H1 (cell line): ENCODE results near the gene PSMF1. TPM values are rescaled to one million over a fixed set of nuclear protein-coding genes. Genes with fewer than 3 reads are reported as not detected.

Experiments
- CTCF ChIA-PET: fragments of 300-600 bp; sonication (Branson Sonifier 250); formaldehyde crosslinking; loops from one replicate; lab custom pipeline; 2021; ENCODE audit not compliant: partially characterized antibody; lab: Charles Lee
- POLR2A ChIA-PET: fragments of 300-600 bp; sonication (Branson Sonifier 250); formaldehyde crosslinking; loops from one replicate; lab custom pipeline; 2021; ENCODE audit warnings: inconsistent platforms; ENCODE audit not compliant: partially characterized antibody; lab: Charles Lee
- DNase-seq, 2 experiments: peaks; one replicate each; pipeline versions ENCODE4 v3.0.0 to v3.0.0-alpha.2; 2010 to 2022; ENCODE audit warnings: low spot score in 2 of 2, low read depth in 1 of 2, mixed read lengths in 1 of 2
- FAIRE-seq: peaks from 2 replicates; lab custom pipeline; 2011; peaks lifted over from hg19 to GRCh38; lab: Jason Lieb, UNC
- H2AFZ ChIP-seq: 2 replicates; pipeline ENCODE4 v1.8.1; 2012; ENCODE audit warnings: low read length, inconsistent platforms
- H2AK5ac ChIP-seq: 2 replicates; pipeline ENCODE4 v1.6.1; 2013; ENCODE audit warnings: low read depth, low read length
- H2BK120ac ChIP-seq: replicated peaks from 2 replicates; pipeline ENCODE3; 2013; ENCODE audit warnings: low read depth, low read length, inconsistent platforms
- H2BK12ac ChIP-seq: 2 replicates; pipeline ENCODE4 v1.6.1; 2013; ENCODE audit warnings: low read depth, low read length
- H2BK15ac ChIP-seq: 2 replicates; pipeline ENCODE4 v1.6.1; 2013; ENCODE audit warnings: low read length
- H2BK20ac ChIP-seq: 2 replicates; pipeline ENCODE4 v1.6.1; 2013; ENCODE audit warnings: low read length
- H2BK5ac ChIP-seq: 2 replicates; pipeline ENCODE4 v1.6.1; 2013; ENCODE audit warnings: low read depth, low read length
- H3K14ac ChIP-seq: 2 replicates; pipeline ENCODE4 v1.6.1; 2013; ENCODE audit warnings: inconsistent platforms; ENCODE audit not compliant: insufficient read length
- H3K18ac ChIP-seq: 2 replicates; pipeline ENCODE4 v1.6.1; 2013; ENCODE audit warnings: low read length; ENCODE audit errors: extremely low read depth
- H3K23ac ChIP-seq: 2 replicates; pipeline ENCODE4 v1.6.1; 2013; ENCODE audit warnings: inconsistent platforms; ENCODE audit not compliant: insufficient read length
- H3K23me2 ChIP-seq: 2 replicates; pipeline ENCODE4 v1.6.1; 2013; ENCODE audit warnings: low read depth, low read length
- H3K27ac ChIP-seq: 2 replicates; pipeline ENCODE4 v1.6.1; 2011; ENCODE audit warnings: low read depth, low read length, inconsistent platforms
- H3K27me3 ChIP-seq, 4 experiments: replicated peaks in 1 of 4; 1 replicate in 1 of 4; 2 replicates in 3 of 4; pipeline versions ENCODE4 v1.6.1 to v1.8.1; 2011 to 2013; ENCODE audit warnings: low read length in 3 of 4, mild to moderate bottlenecking in 3 of 4, inconsistent platforms in 2 of 4, mixed read lengths in 2 of 4, moderate library complexity in 1 of 4; ENCODE audit not compliant: control insufficient read depth in 3 of 4, insufficient read depth in 3 of 4; ENCODE audit errors: extremely low read depth in 1 of 4
- H3K36me3 ChIP-seq, 4 experiments: 2 replicates each; pipeline versions ENCODE4 v1.6.1 to v1.8.1; 2011 to 2013; ENCODE audit warnings: mild to moderate bottlenecking in 4 of 4, low read length in 3 of 4, moderate library complexity in 2 of 4, control low read depth in 1 of 4, inconsistent platforms in 1 of 4; ENCODE audit not compliant: insufficient read depth in 4 of 4, control insufficient read depth in 2 of 4
- H3K4ac ChIP-seq: replicated peaks from 2 replicates; pipeline ENCODE3; 2013; ENCODE audit warnings: low read length, low read depth, mixed read lengths, inconsistent platforms; ENCODE audit not compliant: insufficient read length
- H3K4me1 ChIP-seq, 4 experiments: replicated peaks in 1 of 4; 1 replicate in 1 of 4; 2 replicates in 3 of 4; pipeline versions ENCODE4 v1.6.1 to v1.8.1; 2011 to 2013; ENCODE audit warnings: low read length in 3 of 4, inconsistent platforms in 2 of 4, mixed read lengths in 1 of 4; ENCODE audit not compliant: insufficient read depth in 4 of 4, control insufficient read depth in 3 of 4
- H3K4me2 ChIP-seq, 2 experiments: 2 replicates each; pipeline versions ENCODE4 v1.6.1 to v1.8.1; 2011 to 2013; ENCODE audit warnings: low read depth in 2 of 2, low read length in 2 of 2, control low read depth in 1 of 2, inconsistent platforms in 1 of 2, mild to moderate bottlenecking in 1 of 2; ENCODE audit not compliant: insufficient read depth in 1 of 2
- H3K4me3 ChIP-seq, 4 experiments: fragments of 200-600, 300-600 bp in 1 of 4; sonication (generic), shearing (Covaris generic), sonication (Bioruptor Twin) in 1 of 4; 2 replicates each; pipeline versions ENCODE4 v1.5.1 to v1.8.1; 2011 to 2016; ENCODE audit warnings: low read length in 4 of 4, low read depth in 3 of 4, control low read depth in 2 of 4, inconsistent platforms in 2 of 4, mild to moderate bottlenecking in 2 of 4, mixed read lengths in 1 of 4, moderate library complexity in 1 of 4; ENCODE audit not compliant: insufficient read depth in 2 of 4; ENCODE audit errors: extremely low read depth in 1 of 4
- H3K56ac ChIP-seq: replicated peaks from 2 replicates; pipeline ENCODE3; 2013; ENCODE audit warnings: low read depth, mild to moderate bottlenecking, mixed read lengths, low read length, inconsistent platforms; ENCODE audit not compliant: insufficient read length
- H3K79me1 ChIP-seq: 2 replicates; pipeline ENCODE4 v1.6.1; 2013; ENCODE audit warnings: low read depth, low read length, control low read depth
- H3K79me2 ChIP-seq, 2 experiments: 2 replicates each; pipeline versions ENCODE4 v1.6.1 to v1.8.1; 2012 to 2013; ENCODE audit warnings: low read length in 2 of 2, mild to moderate bottlenecking in 2 of 2, inconsistent platforms in 1 of 2; ENCODE audit not compliant: insufficient read depth in 2 of 2, control insufficient read depth in 1 of 2
- H3K9ac ChIP-seq, 4 experiments: replicated peaks in 1 of 4; 1 replicate in 1 of 4; 2 replicates in 3 of 4; pipeline versions ENCODE4 v1.6.1 to v1.8.1; 2011 to 2013; ENCODE audit warnings: low read depth in 3 of 4, low read length in 3 of 4, control low read depth in 2 of 4, mild to moderate bottlenecking in 2 of 4, moderate library complexity in 2 of 4, inconsistent platforms in 1 of 4; ENCODE audit errors: extremely low read depth in 1 of 4
- H3K9me3 ChIP-seq, 2 experiments: 2 replicates each; pipeline versions ENCODE4 v1.6.1 to v1.8.1; 2012 to 2013; ENCODE audit warnings: mild to moderate bottlenecking in 2 of 2, moderate library complexity in 2 of 2, control low read depth in 1 of 2, inconsistent platforms in 1 of 2, low read depth in 1 of 2, low read length in 1 of 2, mixed read lengths in 1 of 2; ENCODE audit not compliant: insufficient read depth in 2 of 2
- H4K20me1 ChIP-seq, 2 experiments: replicated peaks in 1 of 2; 2 replicates each; pipeline versions ENCODE3 to v1.8.1; 2011 to 2013; ENCODE audit warnings: inconsistent platforms in 2 of 2, low read length in 2 of 2, mild to moderate bottlenecking in 1 of 2; ENCODE audit not compliant: insufficient read depth in 2 of 2, control insufficient read depth in 1 of 2
- H4K5ac ChIP-seq: 2 replicates; pipeline ENCODE4 v1.6.1; 2013; ENCODE audit warnings: low read length, low read depth, mixed read lengths, inconsistent platforms; ENCODE audit not compliant: insufficient read length
- H4K8ac ChIP-seq: 2 replicates; pipeline ENCODE4 v1.8.0; 2013; ENCODE audit warnings: mild to moderate bottlenecking, moderate library complexity, low read length, inconsistent platforms; ENCODE audit not compliant: insufficient read depth; ENCODE audit errors: extremely low read depth
- H4K91ac ChIP-seq: replicated peaks from 2 replicates; pipeline ENCODE3; 2013; ENCODE audit warnings: low read length, mixed read lengths, inconsistent platforms; ENCODE audit not compliant: insufficient read length
- BRCA1 ChIP-seq: IDR thresholded peaks from 2 replicates; pipeline ENCODE4 v1.6.1; 2012; ENCODE audit warnings: low read depth, low read length, improper control_type of control experiment
- CHD2 ChIP-seq: IDR thresholded peaks from 2 replicates; pipeline ENCODE4 v1.6.1; 2012; ENCODE audit warnings: low read length, improper control_type of control experiment
- CREB1 ChIP-seq: IDR thresholded peaks from 2 replicates; pipeline ENCODE4 v1.6.1; 2012; ENCODE audit warnings: inconsistent platforms
- GTF2F1 ChIP-seq: IDR thresholded peaks from 2 replicates; pipeline ENCODE4 v1.6.1; 2012; ENCODE audit warnings: low read depth, low read length, improper control_type of control experiment, borderline replicate concordance
- HDAC6 ChIP-seq: IDR thresholded peaks from one replicate; pipeline ENCODE4 v1.7.1; 2012; ENCODE audit warnings: low read depth, mild to moderate bottlenecking, inconsistent platforms, low read length, moderate library complexity
- KDM4A ChIP-seq: IDR thresholded peaks from one replicate; pipeline ENCODE4 v1.7.1; 2012; ENCODE audit warnings: low read depth, mild to moderate bottlenecking, moderate library complexity, low read length, inconsistent platforms; ENCODE audit not compliant: severe bottlenecking
- SP1 ChIP-seq: IDR thresholded peaks from 2 replicates; pipeline ENCODE4 v1.6.1; 2011; ENCODE audit warnings: low read depth, low read length
- SP4 ChIP-seq: IDR thresholded peaks from 2 replicates; pipeline ENCODE4 v1.6.1; 2012; ENCODE audit warnings: low read length, inconsistent platforms
- TAF1 ChIP-seq: IDR thresholded peaks from 2 replicates; pipeline ENCODE4 v1.6.1; 2011; ENCODE audit warnings: mild to moderate bottlenecking, low read depth, low read length
- TCF12 ChIP-seq: IDR thresholded peaks from 2 replicates; pipeline ENCODE4 v1.6.1; 2011; ENCODE audit warnings: low read depth, mild to moderate bottlenecking, low read length
- WGBS, 2 experiments: shearing (Covaris generic) in 1 of 2; methylation state at CpG; one replicate each; pipeline versions ENCODE4 v1.1.6 to v1.1.7; 2013 to 2015; ENCODE audit warnings: low lambda C conversion rate in 2 of 2, mixed read lengths in 2 of 2, inconsistent platforms in 1 of 2, low coverage in 1 of 2, missing lambda C conversion rate in 1 of 2; ENCODE audit not compliant: insufficient replicate concordance in 2 of 2, insufficient coverage in 1 of 2, insufficient read length in 1 of 2; ENCODE audit errors: extremely low coverage in 1 of 2, missing lambda C conversion rate in 1 of 2; 5-methylcytosine and 5-hydroxymethylcytosine counted together
- polyA plus RNA-seq, 7 experiments: library from polyadenylated mRNA; depleted of rRNA in 3 of 7; stranded (reverse) in 5 of 7; unstranded in 2 of 7; fragments of >200 nt in 5 of 7; fragments of 200-250 nt in 2 of 7; gene quantifications; 1 replicate in 5 of 7; 2 replicates in 1 of 7; 4 replicates in 1 of 7; pipeline versions ENCODE4 v1.2.1 to v1.2.3, GENCODE V29; 2011 to 2013; ENCODE audit warnings: missing spikeins in 2 of 7, mixed read lengths in 2 of 7
- total RNA-seq: library from RNA; stranded (reverse); fragmentation: NEBNext Ultra II Directional; extraction: Animal tissue kit (Norgen Biotek cat#: 25700); gene quantifications from 2 replicates; pipeline ENCODE4 v1.2.1, GENCODE V29; 2021

PSMF1 gene
- total and polyA plus RNA-seq, 2 of the 8 experiments (the other 6 are each of a cell fraction or from before 2014, with no cell fraction given): 106 to 159 TPM

GRCh38 chr20:1087311-1087905 lies 31.0 kb upstream of the PSMF1 start:
- no peak for FAIRE-seq
- TF ChIP-seq CREB1 (no peak), CHD2 (no peak), HDAC6 (no peak), KDM4A (no peak), SP1 (no peak), TAF1 (no peak), TCF12 (no peak), BRCA1 (no peak), SP4 (no peak), GTF2F1 (no peak)

More at GRCh38 chr20:1087311-1087905, 31.0 kb upstream of the PSMF1 start:
- no peak overlapping the region for H2AK5ac ChIP-seq
- peaks cover 15 to 16% of the 10 kb centered on the region in 2 experiments for H3K9me3 ChIP-seq
- no peak overlapping the region for H2BK20ac ChIP-seq
- H3K4me2 ChIP-seq: no peak overlapping the region
- no peaks in the 10 kb centered on the region; a peak in 1 of 4 replicates for H3K79me2 ChIP-seq
- H3K4me3 ChIP-seq: no peak overlapping the region
- DNase-seq: no peak
- no peak overlapping the region for H3K56ac ChIP-seq
- H3K4me1 ChIP-seq: no peaks in the 10 kb centered on the region
- no peaks in the 10 kb centered on the region for H3K36me3 ChIP-seq
- no peaks in the 10 kb centered on the region for H3K79me1 ChIP-seq
- no peak overlapping the region for H4K5ac ChIP-seq
- H3K18ac ChIP-seq: no peak overlapping the region
- no peak overlapping the region for H2BK5ac ChIP-seq
- no peak overlapping the region for H3K27ac ChIP-seq
- H3K27me3 ChIP-seq: no peaks in the 10 kb centered on the region
- no peak overlapping the region for H3K14ac ChIP-seq
- POLR2A ChIA-PET: interaction anchor here (1.2 kb wide), 1 partner anchor 19 kb away, joined by 3 read pairs; no protein-coding TSS in a partner anchor
- no peak overlapping the region for H4K91ac ChIP-seq
- H3K23me2 ChIP-seq: no peaks in the 10 kb centered on the region; the same call in 1 of the 2 replicates
- H3K9ac ChIP-seq: no peak overlapping the region
- H4K8ac ChIP-seq: no peak overlapping the region
- no peaks in the 10 kb centered on the region for H4K20me1 ChIP-seq
- H3K23ac ChIP-seq: no peak overlapping the region
- H2BK12ac ChIP-seq: no peak overlapping the region
- H2BK15ac ChIP-seq: no peak overlapping the region
- H3K4ac ChIP-seq: no peak overlapping the region
- CTCF ChIA-PET: interaction anchor here (1.1 to 1.2 kb wide), 2 partner anchors 19 to 22 kb away, joined by 3 read pairs; no protein-coding TSS in a partner anchor
- no peak overlapping the region for H2BK120ac ChIP-seq
- WGBS, 2 experiments: 87% methylated on average over 4 of the region's 4 CpGs; no CpG with 5 or more reads in 1 of the 2 experiments
- H2AFZ ChIP-seq: no peak overlapping the region
